Caco-2 (cell line): ENCODE results near the gene ARFIP1. TPM values are rescaled to one million over a fixed set of nuclear protein-coding genes. Genes with fewer than 3 reads are reported as not detected.
"Not testable (repeated sequence)": the region's sequence is repeated elsewhere in the genome, so short reads cannot be mapped to it uniquely, and the experiment has no call there.

Source experiments
- BruUV-seq: library from RNA; stranded (reverse); fragments of 400-500 nt; replicated peaks from 2 replicates; lab custom pipeline; 2021; lab: Mats Ljungman, UMichigan
- CTCF ChIA-PET: fragments of 300-600 bp; sonication (Branson Sonifier 250); formaldehyde crosslinking; loops from one replicate; lab custom pipeline; 2022; ENCODE audit warnings: antibody characterized with exemption; lab: Charles Lee
- POLR2A ChIA-PET: fragments of 300-600 bp; sonication (Branson Sonifier 250); formaldehyde crosslinking; loops from one replicate; lab custom pipeline; 2022; ENCODE audit warnings: antibody characterized with exemption; lab: Charles Lee
- DNase-seq, 2 experiments: peaks; one replicate each; pipeline versions ENCODE4 v3.0.0 to v3.0.0-alpha.2; 2020 to 2022
- H3K27me3 ChIP-seq: replicated peaks from 2 replicates; pipeline ENCODE4 v1.6.0; 2011; ENCODE audit warnings: low read length; ENCODE audit not compliant: control insufficient read depth, insufficient read depth
- H3K36me3 ChIP-seq: 2 replicates; pipeline ENCODE4 v1.5.1; 2011; ENCODE audit warnings: low read length; ENCODE audit not compliant: control insufficient read depth, insufficient read depth
- H3K4me1 ChIP-seq: fragments of 250-450 bp; sonication (Bioruptor Pico); 2 replicates; pipeline ENCODE4 v1.5.1; 2020; ENCODE audit warnings: mild to moderate bottlenecking
- H3K4me3 ChIP-seq: 2 replicates; pipeline ENCODE4 v1.5.1; 2011; ENCODE audit warnings: low read depth, mild to moderate bottlenecking, control low read depth, low read length
- H3K9me3 ChIP-seq: fragments of 250-450 bp; sonication (Bioruptor Pico); 2 replicates; pipeline ENCODE4 v1.5.1; 2020; ENCODE audit warnings: mild to moderate bottlenecking, moderate library complexity
- H3K27ac Mint-ChIP-seq: one replicate; pipeline ENCODE4 v1.8.0; 2022; ENCODE audit warnings: mixed read lengths; ENCODE audit not compliant: unreplicated experiment
- H3K27me3 Mint-ChIP-seq: one replicate; pipeline ENCODE4 v1.8.0; 2022; ENCODE audit warnings: mixed read lengths; ENCODE audit not compliant: insufficient read depth, unreplicated experiment
- H3K36me3 Mint-ChIP-seq: one replicate; pipeline ENCODE4 v1.8.0; 2022; ENCODE audit warnings: mild to moderate bottlenecking, mixed read lengths; ENCODE audit not compliant: insufficient read depth, unreplicated experiment
- H3K4me1 Mint-ChIP-seq: one replicate; pipeline ENCODE4 v1.8.0; 2022; ENCODE audit warnings: low read depth, mixed read lengths; ENCODE audit not compliant: unreplicated experiment
- H3K4me3 Mint-ChIP-seq: one replicate; pipeline ENCODE4 v1.8.0; 2022; ENCODE audit warnings: mild to moderate bottlenecking, moderate library complexity, mixed read lengths; ENCODE audit not compliant: unreplicated experiment
- H3K9me3 Mint-ChIP-seq: one replicate; pipeline ENCODE4 v1.8.0; 2022; ENCODE audit warnings: mixed read lengths; ENCODE audit not compliant: unreplicated experiment
- CTCF ChIP-seq, 2 experiments: fragments of 200-600 bp in 1 of 2; IDR thresholded peaks; 1 replicate in 1 of 2; 2 replicates in 1 of 2; pipeline versions ENCODE4 v1.5.1 to v1.8.0; 2011 to 2022; ENCODE audit warnings: antibody characterized with exemption in 1 of 2, control low read depth in 1 of 2, inconsistent platforms in 1 of 2, low read depth in 1 of 2, low read length in 1 of 2, mild to moderate bottlenecking in 1 of 2, moderate library complexity in 1 of 2; ENCODE audit not compliant: insufficient read depth in 1 of 2, severe bottlenecking in 1 of 2, unreplicated experiment in 1 of 2
- intact Hi-C: fragments of 100-400 bp; cut with micrococcal nuclease; formaldehyde crosslinking; loops from one replicate; pipeline ENCODE4 v1.10.0; 2022; ENCODE audit not compliant: unreplicated experiment
- total RNA-seq: library from RNA; stranded (reverse); gene quantifications from 2 replicates; pipeline ENCODE4 v1.2.3, GENCODE V29; 2022

ARFIP1 gene
- total RNA-seq, 1 experiment from 2014 or later: 31.9 TPM

- no peaks in the 10 kb centered on the region for H3K4me1 Mint-ChIP-seq
- no peaks in the 10 kb centered on the region for H3K27me3 Mint-ChIP-seq
- no TSS peak for BruUV-seq
- no peak overlapping the region for H3K4me3 ChIP-seq
- no peak for DNase-seq
- no peaks in the 10 kb centered on the region for H3K36me3 ChIP-seq
- no peak overlapping the region for H3K27ac Mint-ChIP-seq
- H3K27me3 ChIP-seq: no peaks in the 10 kb centered on the region
- POLR2A ChIA-PET: no interaction called here
- CTCF ChIA-PET: no interaction called here
- H3K4me3 Mint-ChIP-seq: no peak overlapping the region
- peaks cover 21% of the 10 kb centered on the region for H3K9me3 Mint-ChIP-seq
- 0 out of 2 replicates have a peak, but pooled peaks cover 18% of the 10 kb centered on the region for H3K9me3 ChIP-seq
- H3K36me3 Mint-ChIP-seq: peaks cover 8% of the 10 kb centered on the region
- H3K4me1 ChIP-seq: no peaks in the 10 kb centered on the region
- intact Hi-C loops: no loop called here
- no peak for TF ChIP-seq CTCF (IDR thresholded peaks at IDR 0.05; ENCODE audit: insufficient read depth in 1 of 2, low read depth in 1 of 2, low read length in 1 of 2, severe bottlenecking in 1 of 2, unreplicated experiment in 1 of 2)
Measured at GRCh38 chr4:152850377-152850776, 70.6 kb downstream of the ARFIP1 start.

GRCh38 chr4:152851226-152851625, 71.5 kb downstream of the ARFIP1 start:
- POLR2A ChIA-PET: no interaction called here
- Histone ChIP-seq H3K4me3 (no peak overlapping the region), H3K27me3 (no peaks in the 10 kb centered on the region), H3K4me1 (no peaks in the 10 kb centered on the region), H3K9me3 (0 out of 2 replicates have a peak, but pooled peaks cover 18% of the 10 kb centered on the region), H3K36me3 (no peaks in the 10 kb centered on the region)
- intact Hi-C loops: no loop called here
- no peak for DNase-seq
- H3K9me3 Mint-ChIP-seq: peaks cover 21% of the 10 kb centered on the region
- no TSS peak for BruUV-seq
- no peak overlapping the region for H3K4me3 Mint-ChIP-seq
- TF ChIP-seq CTCF (IDR thresholded peaks at IDR 0.05; ENCODE audit: insufficient read depth in 1 of 2, low read depth in 1 of 2, low read length in 1 of 2, severe bottlenecking in 1 of 2, unreplicated experiment in 1 of 2): no peak
- CTCF ChIA-PET: no interaction called here
- no peaks in the 10 kb centered on the region for H3K27me3 Mint-ChIP-seq
- H3K4me1 Mint-ChIP-seq: no peaks in the 10 kb centered on the region
- H3K27ac Mint-ChIP-seq: no peak overlapping the region
- peaks cover 8% of the 10 kb centered on the region for H3K36me3 Mint-ChIP-seq

- CTCF ChIA-PET: no interaction called here
- H3K4me1 Mint-ChIP-seq: no peaks in the 10 kb centered on the region
Measured at GRCh38 chr4:152853293-152853692, 73.5 kb downstream of the ARFIP1 start.

GRCh38 chr4:152854016-152854415, 74.3 kb downstream of the ARFIP1 start:
- POLR2A ChIA-PET, H3K36me3 ChIP-seq, H3K4me3 ChIP-seq, H3K4me3 Mint-ChIP-seq, H3K4me1 Mint-ChIP-seq, H3K4me1 ChIP-seq, BruUV-seq, CTCF ChIA-PET, H3K27ac Mint-ChIP-seq, H3K27me3 ChIP-seq, intact Hi-C loops, H3K27me3 Mint-ChIP-seq, H3K36me3 Mint-ChIP-seq, DNase-seq: not testable (repeated sequence)
- H3K9me3 ChIP-seq: 0 out of 2 replicates have a peak, but pooled peaks cover 18% of the 10 kb centered on the region
- peaks cover 21% of the 10 kb centered on the region for H3K9me3 Mint-ChIP-seq

More at GRCh38 chr4:152853293-152853692, 73.5 kb downstream of the ARFIP1 start:
- H3K27ac Mint-ChIP-seq: no peak overlapping the region
- H3K27me3 Mint-ChIP-seq: no peaks in the 10 kb centered on the region
- DNase-seq: no peak
- no peak overlapping the region for H3K4me3 ChIP-seq
- TF ChIP-seq CTCF (IDR thresholded peaks at IDR 0.05; ENCODE audit: insufficient read depth in 1 of 2, low read depth in 1 of 2, low read length in 1 of 2, severe bottlenecking in 1 of 2, unreplicated experiment in 1 of 2): no peak
- peaks cover 8% of the 10 kb centered on the region for H3K36me3 Mint-ChIP-seq
- intact Hi-C loops: no loop called here
- no peaks in the 10 kb centered on the region for H3K27me3 ChIP-seq
- BruUV-seq: no TSS peak
- 0 out of 2 replicates have a peak, but pooled peaks cover 3% of the 10 kb centered on the region for H3K4me1 ChIP-seq
- H3K9me3 ChIP-seq: 0 out of 2 replicates have a peak, but pooled peaks cover 18% of the 10 kb centered on the region
- POLR2A ChIA-PET: no interaction called here
- H3K9me3 Mint-ChIP-seq: peaks cover 21% of the 10 kb centered on the region
- no peaks in the 10 kb centered on the region for H3K36me3 ChIP-seq
- no peak overlapping the region for H3K4me3 Mint-ChIP-seq
